Caco-2 (cell line): Measurements from ENCODE around the gene ZBTB44. TPM values are rescaled to one million over a fixed set of nuclear protein-coding genes. Genes with fewer than 3 reads are reported as not detected.
A peak's percentile ranks its signal among the peaks of the same experiment; 100 is the strongest.

ENCODE experiments used
- BruUV-seq: library from RNA; stranded (reverse); fragments of 400-500 nt; replicated peaks from 2 replicates; lab custom pipeline; 2021; lab: Mats Ljungman, UMichigan
- CTCF ChIA-PET: fragments of 300-600 bp; sonication (Branson Sonifier 250); formaldehyde crosslinking; loops from one replicate; lab custom pipeline; 2022; ENCODE audit warnings: antibody characterized with exemption; lab: Charles Lee
- POLR2A ChIA-PET: fragments of 300-600 bp; sonication (Branson Sonifier 250); formaldehyde crosslinking; loops from one replicate; lab custom pipeline; 2022; ENCODE audit warnings: antibody characterized with exemption; lab: Charles Lee
- DNase-seq, 2 experiments: peaks; one replicate each; pipeline versions ENCODE4 v3.0.0 to v3.0.0-alpha.2; 2020 to 2022
- H3K27me3 ChIP-seq: replicated peaks from 2 replicates; pipeline ENCODE4 v1.6.0; 2011; ENCODE audit warnings: low read length; ENCODE audit not compliant: control insufficient read depth, insufficient read depth
- H3K36me3 ChIP-seq: 2 replicates; pipeline ENCODE4 v1.5.1; 2011; ENCODE audit warnings: low read length; ENCODE audit not compliant: control insufficient read depth, insufficient read depth
- H3K4me1 ChIP-seq: fragments of 250-450 bp; sonication (Bioruptor Pico); 2 replicates; pipeline ENCODE4 v1.5.1; 2020; ENCODE audit warnings: mild to moderate bottlenecking
- H3K4me3 ChIP-seq: 2 replicates; pipeline ENCODE4 v1.5.1; 2011; ENCODE audit warnings: low read depth, mild to moderate bottlenecking, control low read depth, low read length
- H3K9me3 ChIP-seq: fragments of 250-450 bp; sonication (Bioruptor Pico); 2 replicates; pipeline ENCODE4 v1.5.1; 2020; ENCODE audit warnings: mild to moderate bottlenecking, moderate library complexity
- H3K27ac Mint-ChIP-seq: one replicate; pipeline ENCODE4 v1.8.0; 2022; ENCODE audit warnings: mixed read lengths; ENCODE audit not compliant: unreplicated experiment
- H3K27me3 Mint-ChIP-seq: one replicate; pipeline ENCODE4 v1.8.0; 2022; ENCODE audit warnings: mixed read lengths; ENCODE audit not compliant: insufficient read depth, unreplicated experiment
- H3K36me3 Mint-ChIP-seq: one replicate; pipeline ENCODE4 v1.8.0; 2022; ENCODE audit warnings: mild to moderate bottlenecking, mixed read lengths; ENCODE audit not compliant: insufficient read depth, unreplicated experiment
- H3K4me1 Mint-ChIP-seq: one replicate; pipeline ENCODE4 v1.8.0; 2022; ENCODE audit warnings: low read depth, mixed read lengths; ENCODE audit not compliant: unreplicated experiment
- H3K4me3 Mint-ChIP-seq: one replicate; pipeline ENCODE4 v1.8.0; 2022; ENCODE audit warnings: mild to moderate bottlenecking, moderate library complexity, mixed read lengths; ENCODE audit not compliant: unreplicated experiment
- H3K9me3 Mint-ChIP-seq: one replicate; pipeline ENCODE4 v1.8.0; 2022; ENCODE audit warnings: mixed read lengths; ENCODE audit not compliant: unreplicated experiment
- intact Hi-C: fragments of 100-400 bp; cut with micrococcal nuclease; formaldehyde crosslinking; loops from one replicate; pipeline ENCODE4 v1.10.0; 2022; ENCODE audit not compliant: unreplicated experiment
- total RNA-seq: library from RNA; stranded (reverse); gene quantifications from 2 replicates; pipeline ENCODE4 v1.2.3, GENCODE V29; 2022
- TF ChIP-seq, protein P1 (sequence below), 2 experiments: fragments of 200-600 bp in 1 of 2; IDR thresholded peaks; 1 replicate in 1 of 2; 2 replicates in 1 of 2; pipeline versions ENCODE4 v1.5.1 to v1.8.0; 2011 to 2022; ENCODE audit warnings: antibody characterized with exemption in 1 of 2, control low read depth in 1 of 2, inconsistent platforms in 1 of 2, low read depth in 1 of 2, low read length in 1 of 2, mild to moderate bottlenecking in 1 of 2, moderate library complexity in 1 of 2; ENCODE audit not compliant: insufficient read depth in 1 of 2, severe bottlenecking in 1 of 2, unreplicated experiment in 1 of 2

Gene ZBTB44
- total RNA-seq, 1 experiment from 2014 or later: 53.6 TPM

DNA sequence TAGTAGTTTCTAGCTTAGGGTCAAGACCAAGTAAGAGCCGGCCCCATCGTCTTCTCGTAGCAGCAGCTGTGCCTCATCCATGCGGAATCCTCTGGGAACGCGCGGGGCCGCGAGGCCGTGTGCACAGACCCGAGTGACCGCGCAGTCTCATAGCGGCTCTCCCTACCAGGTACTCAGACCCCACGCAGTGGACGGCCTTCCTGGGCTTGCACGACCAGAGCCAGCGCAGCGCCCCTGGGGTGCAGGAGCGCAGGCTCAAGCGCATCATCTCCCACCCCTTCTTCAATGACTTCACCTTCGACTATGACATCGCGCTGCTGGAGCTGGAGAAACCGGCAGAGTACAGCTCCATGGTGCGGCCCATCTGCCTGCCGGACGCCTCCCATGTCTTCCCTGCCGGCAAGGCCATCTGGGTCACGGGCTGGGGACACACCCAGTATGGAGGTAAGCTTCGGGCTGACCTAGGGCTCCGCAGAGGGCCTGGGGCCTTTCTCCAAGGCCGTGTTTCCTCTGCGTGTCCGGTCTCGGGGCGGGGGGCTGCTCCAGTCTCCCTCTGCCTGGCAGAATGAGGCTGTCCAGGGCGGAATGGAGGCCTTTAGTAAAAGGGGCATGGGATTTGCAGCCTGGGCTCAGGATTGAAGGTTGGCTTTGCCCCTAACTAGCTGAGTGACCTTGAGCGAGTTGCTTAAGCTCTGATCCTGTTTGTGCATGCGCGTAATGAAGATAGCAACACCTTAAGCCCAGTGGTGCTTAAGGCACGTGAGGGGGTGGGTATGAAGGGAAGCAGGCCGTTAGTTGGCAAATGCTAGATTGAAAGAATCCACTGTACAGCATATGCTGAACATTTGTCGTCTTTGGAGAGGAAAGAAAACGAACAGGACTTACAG, 106.2 kb downstream of the ZBTB44 start:
- TF ChIP-seq, protein P1, sequence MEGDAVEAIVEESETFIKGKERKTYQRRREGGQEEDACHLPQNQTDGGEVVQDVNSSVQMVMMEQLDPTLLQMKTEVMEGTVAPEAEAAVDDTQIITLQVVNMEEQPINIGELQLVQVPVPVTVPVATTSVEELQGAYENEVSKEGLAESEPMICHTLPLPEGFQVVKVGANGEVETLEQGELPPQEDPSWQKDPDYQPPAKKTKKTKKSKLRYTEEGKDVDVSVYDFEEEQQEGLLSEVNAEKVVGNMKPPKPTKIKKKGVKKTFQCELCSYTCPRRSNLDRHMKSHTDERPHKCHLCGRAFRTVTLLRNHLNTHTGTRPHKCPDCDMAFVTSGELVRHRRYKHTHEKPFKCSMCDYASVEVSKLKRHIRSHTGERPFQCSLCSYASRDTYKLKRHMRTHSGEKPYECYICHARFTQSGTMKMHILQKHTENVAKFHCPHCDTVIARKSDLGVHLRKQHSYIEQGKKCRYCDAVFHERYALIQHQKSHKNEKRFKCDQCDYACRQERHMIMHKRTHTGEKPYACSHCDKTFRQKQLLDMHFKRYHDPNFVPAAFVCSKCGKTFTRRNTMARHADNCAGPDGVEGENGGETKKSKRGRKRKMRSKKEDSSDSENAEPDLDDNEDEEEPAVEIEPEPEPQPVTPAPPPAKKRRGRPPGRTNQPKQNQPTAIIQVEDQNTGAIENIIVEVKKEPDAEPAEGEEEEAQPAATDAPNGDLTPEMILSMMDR (IDR thresholded peaks at IDR 0.05; ENCODE audit: insufficient read depth in 1 of 2, low read depth in 1 of 2, low read length in 1 of 2, severe bottlenecking in 1 of 2, unreplicated experiment in 1 of 2): no peak
- Mint-ChIP-seq H3K9me3 (no peaks in the 10 kb centered on the region), H3K36me3 (peaks cover 94% of the 10 kb centered on the region), H3K4me3 (no peak overlapping the region), H3K4me1 (no peaks in the 10 kb centered on the region), H3K27me3 (no peaks in the 10 kb centered on the region), H3K27ac (no peak overlapping the region)
- Histone ChIP-seq H3K4me1 (0 out of 2 replicates have a peak, but pooled peaks cover 5% of the 10 kb centered on the region), H3K4me3 (no peak overlapping the region), H3K36me3 (peaks cover 4% of the 10 kb centered on the region; the same call in 1 of the 2 replicates), H3K9me3 (no peaks in the 10 kb centered on the region), H3K27me3 (no peaks in the 10 kb centered on the region)
- no TSS peak for BruUV-seq
- ChIA-PET CTCF (no interaction called here), POLR2A (no interaction called here)
- peak in 1 of 2 experiments; percentile 39 for DNase-seq
- intact Hi-C loops: no loop called here

GRCh38 chr11:130206141-130206540, 108.6 kb downstream of the ZBTB44 start:
- Histone ChIP-seq H3K4me1 (no peaks in the 10 kb centered on the region), H3K36me3 (peaks cover 11% of the 10 kb centered on the region), H3K27me3 (no peaks in the 10 kb centered on the region), H3K9me3 (no peaks in the 10 kb centered on the region), H3K4me3 (no peak overlapping the region)
- ChIA-PET CTCF (no interaction called here), POLR2A (no interaction called here)
- Mint-ChIP-seq H3K9me3 (no peaks in the 10 kb centered on the region), H3K36me3 (peaks cover 93% of the 10 kb centered on the region), H3K4me3 (no peak overlapping the region), H3K27ac (peak overlapping the region; percentile 14), H3K4me1 (no peaks in the 10 kb centered on the region), H3K27me3 (no peaks in the 10 kb centered on the region)
- intact Hi-C loops: no loop called here
- DNase-seq: peak in 1 of 2 experiments; percentile 22
- no TSS peak for BruUV-seq
- TF ChIP-seq, protein P1 (IDR thresholded peaks at IDR 0.05; ENCODE audit: insufficient read depth in 1 of 2, low read depth in 1 of 2, low read length in 1 of 2, severe bottlenecking in 1 of 2, unreplicated experiment in 1 of 2): no peak

- Mint-ChIP-seq H3K36me3 (peaks cover 96% of the 10 kb centered on the region), H3K9me3 (no peaks in the 10 kb centered on the region), H3K27ac (no peak overlapping the region), H3K4me1 (no peaks in the 10 kb centered on the region), H3K4me3 (no peak overlapping the region), H3K27me3 (no peaks in the 10 kb centered on the region)
- DNase-seq: peak in 1 of 2 experiments; percentile 35
- Histone ChIP-seq H3K36me3 (peaks cover 17% of the 10 kb centered on the region), H3K27me3 (no peaks in the 10 kb centered on the region), H3K9me3 (no peaks in the 10 kb centered on the region), H3K4me1 (no peaks in the 10 kb centered on the region), H3K4me3 (no peak overlapping the region)
- intact Hi-C loops: no loop called here
- POLR2A ChIA-PET: no interaction called here
- CTCF ChIA-PET: no interaction called here
- TF ChIP-seq, protein P1 (IDR thresholded peaks at IDR 0.05; ENCODE audit: insufficient read depth in 1 of 2, low read depth in 1 of 2, low read length in 1 of 2, severe bottlenecking in 1 of 2, unreplicated experiment in 1 of 2): no peak
- BruUV-seq: no TSS peak
Measured at GRCh38 chr11:130204703-130205095, 110.0 kb downstream of the ZBTB44 start.
